Glomerular endothelial cell (primary cell): Measurements from ENCODE around the gene ALPK1. TPM values are rescaled to one million over a fixed set of nuclear protein-coding genes. Genes with fewer than 3 reads are reported as not detected.
"Not testable (repeated sequence)": the region's sequence is repeated elsewhere in the genome, so short reads cannot be mapped to it uniquely, and the experiment has no call there.

Experiments used
- DNase-seq: peaks from one replicate; pipeline ENCODE4 v3.0.0-alpha.2; 2011; ENCODE audit warnings: low read depth, low spot score; ENCODE audit errors: extremely low read depth
- total RNA-seq: library from RNA; depleted of rRNA; stranded (reverse); fragments of >200 nt; gene quantifications from 2 replicates; pipeline ENCODE4 v1.2.3, GENCODE V29; 2015

ALPK1 gene
- 4.5 and 9.9 TPM in 2 replicates for total RNA-seq

DNA sequence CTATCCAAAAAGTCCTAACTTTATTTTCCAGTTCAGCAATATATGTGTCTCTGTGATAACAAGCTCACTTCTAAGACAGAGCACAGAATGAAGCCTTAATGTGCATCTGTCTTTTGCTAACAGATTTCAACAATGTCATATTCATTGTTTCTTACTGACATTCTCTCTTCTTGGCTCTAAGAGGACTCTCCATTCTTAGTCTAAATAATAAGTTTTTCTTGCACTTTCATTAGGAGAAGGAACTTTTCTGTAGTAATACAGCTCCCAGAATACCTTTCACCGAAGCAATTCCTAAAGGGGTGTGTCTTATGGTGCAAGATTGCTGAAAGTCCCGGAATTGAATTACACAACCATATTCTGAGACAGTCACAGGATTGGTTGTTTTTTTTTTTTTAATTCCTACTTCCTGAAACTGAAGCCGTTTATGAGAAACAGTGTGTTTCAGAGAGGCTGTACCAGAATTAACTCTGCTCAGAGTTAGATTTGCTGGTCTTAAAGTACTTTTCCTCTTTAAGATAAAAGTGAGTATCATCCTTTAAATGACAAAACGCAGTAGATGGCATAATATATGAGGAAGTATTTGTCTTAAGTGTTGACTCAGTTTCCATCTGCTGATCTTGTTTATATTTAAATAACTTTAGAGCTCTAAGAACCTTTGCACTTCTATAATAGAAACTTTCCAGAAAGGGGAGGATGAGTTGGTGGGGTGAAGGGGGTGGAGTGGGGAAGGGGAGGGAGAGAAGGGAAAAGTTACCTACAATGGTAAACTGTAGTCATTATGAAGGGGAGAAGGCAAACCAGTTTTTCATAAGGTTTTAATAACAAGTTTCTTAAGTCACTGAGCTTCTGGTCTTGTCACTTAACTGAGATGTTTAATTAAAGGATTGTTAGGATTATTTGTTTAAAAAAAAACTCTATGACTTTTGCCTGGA, at the start of gene ALPK1:
ALPK1 (plus strand) TSS at position 421 of the 932 bp plus-strand sequence.
- DNase-seq: peak; percentile 75

DNA sequence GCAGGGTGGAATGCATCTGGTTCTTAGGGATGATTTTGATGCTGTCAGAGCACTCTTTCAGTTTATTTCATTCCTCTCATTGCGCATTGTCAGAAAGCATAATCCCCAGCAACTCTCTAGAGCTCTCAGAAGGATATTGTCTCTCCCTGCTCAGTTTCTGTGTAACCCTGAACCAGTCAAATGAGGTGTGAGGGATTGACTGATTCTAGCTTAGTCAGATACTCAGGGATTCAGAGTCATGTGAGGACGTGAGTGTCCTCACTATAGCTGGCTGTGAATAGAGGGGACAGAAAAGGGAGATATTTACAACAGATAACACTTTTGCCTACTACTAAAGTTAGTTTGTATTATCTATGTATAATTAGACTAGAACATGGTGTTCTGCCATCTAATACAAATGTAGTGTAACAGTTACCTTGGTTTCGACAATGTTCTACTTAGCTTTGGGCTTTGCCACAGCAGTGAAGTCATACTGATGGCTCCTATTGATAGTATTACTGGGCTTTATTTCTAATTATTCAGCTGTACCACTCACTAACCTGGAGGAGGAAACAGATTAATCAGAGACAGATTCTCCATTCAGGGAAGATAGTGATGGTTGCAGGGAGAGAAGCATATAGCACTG, 46.0 kb upstream of the ALPK1 start:
- no peak for DNase-seq

DNA sequence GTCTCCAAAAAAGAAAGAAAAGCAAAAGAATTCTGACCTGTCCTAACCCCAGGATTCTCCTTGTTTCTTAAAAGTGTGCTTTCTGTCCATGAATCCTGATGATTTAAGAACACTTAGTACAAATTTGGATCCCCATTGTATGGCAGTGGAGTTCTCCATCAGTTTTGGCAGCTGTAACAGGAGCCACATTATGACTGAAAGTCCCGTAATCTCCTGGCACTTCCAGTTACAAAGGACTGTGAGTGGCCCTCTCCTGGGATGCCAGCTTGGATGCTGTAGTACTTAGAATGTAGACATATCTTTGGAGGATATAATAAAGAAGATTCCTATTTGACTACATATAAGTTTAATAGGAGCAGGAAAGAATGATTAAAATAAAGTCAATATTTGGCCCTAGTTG, 44.9 kb upstream of the ALPK1 start:
- DNase-seq: no peak

DNA sequence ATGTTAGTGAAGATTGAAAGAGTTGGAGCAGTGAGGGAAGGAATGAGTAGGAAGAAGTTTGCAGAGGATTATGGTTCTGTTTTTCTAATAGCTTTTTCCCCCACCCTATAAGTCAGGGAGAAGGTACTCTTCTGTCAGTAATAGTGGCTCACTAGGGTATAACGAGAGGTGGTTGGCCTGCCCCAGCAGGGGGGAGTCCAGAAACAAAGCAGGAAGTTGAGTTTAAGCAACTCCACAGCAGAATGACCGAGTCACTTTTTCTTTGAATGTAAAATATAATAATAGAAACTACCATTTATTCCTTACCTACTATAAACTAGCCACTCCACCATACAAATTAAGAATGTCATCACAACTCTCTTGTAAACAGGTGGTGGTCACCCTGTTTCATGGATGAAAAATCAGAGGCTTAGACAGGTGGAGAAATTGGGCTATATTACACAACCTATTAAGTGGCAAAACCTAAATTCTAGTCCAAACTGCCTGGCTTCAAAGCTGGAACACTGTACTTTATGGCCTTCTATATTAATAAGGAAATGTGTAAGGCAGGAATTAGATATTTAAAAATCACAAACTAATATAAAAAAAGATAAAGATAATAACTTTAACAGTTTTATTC, 43.7 kb upstream of the ALPK1 start:
- DNase-seq: no peak

DNA sequence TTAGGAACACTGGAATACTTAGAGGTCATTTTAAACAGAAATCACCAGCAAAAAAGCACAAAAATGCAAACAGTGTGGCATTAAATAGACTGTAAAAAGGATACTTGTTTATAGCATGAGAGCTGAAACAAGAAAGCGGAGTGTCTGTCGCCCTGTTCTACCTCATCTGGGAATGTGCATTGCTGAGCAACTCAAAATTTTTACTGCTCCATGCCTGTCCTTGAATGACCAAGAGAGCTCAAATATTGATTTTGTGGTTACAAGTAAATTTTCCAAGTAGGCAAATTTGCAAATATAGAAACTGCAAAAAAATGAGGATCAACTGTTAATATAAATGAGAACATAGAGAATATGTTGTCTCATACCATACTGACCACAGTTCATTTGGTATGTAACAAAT, 40.1 kb upstream of the ALPK1 start:
- DNase-seq: no peak

DNA sequence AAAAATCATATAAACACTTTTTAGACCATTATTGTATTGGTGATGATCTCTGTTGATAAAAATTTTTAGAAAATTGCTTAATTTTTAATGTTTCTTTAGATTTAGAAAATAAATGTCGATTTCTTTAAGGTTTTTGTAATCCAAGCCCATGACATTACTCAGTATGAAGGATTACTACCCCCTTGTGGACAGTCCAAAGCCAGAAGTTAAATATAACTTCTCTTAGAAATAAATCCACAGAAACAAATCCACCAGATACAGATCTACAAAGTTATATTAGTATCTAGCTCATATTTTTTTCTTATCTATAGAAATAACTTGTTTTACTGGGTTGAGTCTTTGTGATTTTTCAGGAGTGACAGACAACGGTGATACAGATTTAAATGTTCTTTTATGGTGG, 30.3 kb upstream of the ALPK1 start:
- DNase-seq: no peak

DNA sequence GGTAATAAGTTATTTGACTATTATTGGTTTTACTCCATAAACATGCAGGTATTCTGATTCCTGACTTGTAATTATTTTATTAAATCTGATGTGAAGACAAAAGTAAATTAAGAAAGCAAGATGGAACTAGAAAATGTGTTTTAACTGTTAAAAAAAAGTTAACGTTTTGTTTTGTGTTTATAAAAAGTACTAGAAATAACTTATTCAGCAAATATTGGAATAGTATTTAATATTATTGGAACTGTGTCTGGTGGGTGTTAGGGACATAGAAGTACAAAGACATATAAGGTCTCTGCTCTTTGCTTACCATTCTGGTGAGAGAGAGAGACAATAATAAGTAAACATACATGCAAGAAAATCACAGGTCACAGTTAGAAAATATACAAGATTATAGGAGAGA, 27.1 kb upstream of the ALPK1 start:
- no peak for DNase-seq

DNA sequence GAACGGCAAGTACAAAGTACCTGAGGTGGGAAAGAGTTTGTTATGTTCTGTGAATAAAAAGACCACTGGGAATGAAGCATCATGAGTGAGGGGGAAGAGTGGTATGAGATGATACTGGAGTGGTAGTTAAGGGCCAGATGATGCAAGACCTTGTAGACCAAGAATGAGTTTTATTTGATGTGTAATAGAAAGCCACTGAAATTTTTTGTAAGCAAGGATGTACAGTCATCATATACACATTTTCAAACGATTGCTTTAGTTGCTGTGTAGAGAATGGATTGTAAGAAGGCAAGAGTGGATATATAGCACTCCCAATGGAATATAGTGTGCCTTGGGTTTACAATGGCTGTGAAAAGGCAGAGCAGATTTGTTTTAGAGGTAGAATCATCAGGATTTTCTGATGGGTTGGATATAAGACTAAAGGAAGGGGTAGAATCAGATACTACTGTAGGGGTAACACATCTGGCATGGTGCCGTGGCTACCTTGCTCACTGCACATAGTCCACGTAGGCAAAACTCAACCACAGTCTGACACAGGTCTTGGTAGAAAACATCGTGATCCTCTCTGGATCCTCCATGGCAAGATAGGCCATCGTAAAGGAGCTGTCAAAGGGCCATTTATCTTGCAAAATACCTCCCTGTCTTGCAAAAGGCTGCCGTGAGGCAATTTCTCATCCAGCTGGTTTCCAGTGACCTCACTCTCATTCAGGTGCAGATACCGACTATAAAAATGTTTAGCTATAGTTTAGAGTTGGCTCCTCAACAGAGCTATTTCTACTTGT, 26.3 kb upstream of the ALPK1 start:
- DNase-seq: no peak

DNA sequence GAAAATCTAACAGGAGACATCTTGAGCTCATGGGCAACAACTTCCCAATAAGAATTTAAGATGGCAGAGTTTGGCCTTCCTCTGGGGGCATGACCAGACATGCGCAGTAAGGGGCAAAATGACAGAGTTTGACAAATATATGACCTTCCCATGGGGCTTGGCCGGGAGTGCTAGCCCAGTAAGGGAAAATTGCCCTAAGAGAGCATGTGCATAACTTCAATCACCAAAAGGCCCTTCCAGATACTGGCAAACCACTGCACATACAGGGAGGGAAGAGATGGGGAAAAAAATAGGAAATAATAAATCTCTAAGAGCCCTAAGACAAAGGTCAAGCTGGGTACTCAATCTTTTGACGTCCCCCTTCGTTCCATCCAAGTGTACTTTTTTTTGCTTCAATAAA, 24.9 kb upstream of the ALPK1 start:
- no peak for DNase-seq

DNA sequence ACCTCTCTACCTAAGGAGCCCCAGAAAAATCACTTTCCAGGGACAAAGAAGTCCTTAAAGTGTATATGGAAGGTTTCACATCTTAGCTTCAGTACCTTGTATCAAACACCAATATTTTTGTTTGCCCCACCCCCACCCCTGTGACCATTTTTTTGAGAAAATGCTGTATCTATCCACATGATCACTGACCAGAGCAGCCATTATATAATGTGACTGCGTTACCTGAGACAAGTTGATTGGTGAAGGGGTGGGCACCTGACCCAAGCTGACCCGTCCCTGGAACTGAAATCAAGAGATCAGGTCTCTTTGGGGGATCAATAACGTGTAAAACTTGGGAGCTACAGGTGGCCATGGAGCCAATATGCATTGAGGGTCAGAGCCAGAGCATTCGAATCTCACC, 22.2 kb upstream of the ALPK1 start:
- DNase-seq: no peak

DNA sequence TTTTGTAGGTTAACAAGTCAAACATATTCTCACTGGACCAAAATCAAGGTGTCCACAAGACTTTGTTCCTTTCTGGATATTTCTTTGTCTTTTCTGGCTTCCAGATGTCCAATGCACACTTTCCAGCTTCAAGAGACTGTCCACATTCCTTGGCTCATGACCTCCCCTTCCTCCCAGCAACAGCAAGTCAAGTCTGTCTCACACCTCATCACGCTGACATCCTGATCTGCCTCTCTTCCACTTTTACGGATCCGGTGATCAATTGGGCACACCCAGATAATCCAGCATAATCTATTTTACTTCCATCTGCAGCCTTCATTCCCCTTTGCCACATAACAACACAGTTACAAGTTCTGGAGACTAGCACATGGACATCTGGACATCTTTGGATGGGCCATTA, 21.1 kb upstream of the ALPK1 start:
- DNase-seq: no peak

DNA sequence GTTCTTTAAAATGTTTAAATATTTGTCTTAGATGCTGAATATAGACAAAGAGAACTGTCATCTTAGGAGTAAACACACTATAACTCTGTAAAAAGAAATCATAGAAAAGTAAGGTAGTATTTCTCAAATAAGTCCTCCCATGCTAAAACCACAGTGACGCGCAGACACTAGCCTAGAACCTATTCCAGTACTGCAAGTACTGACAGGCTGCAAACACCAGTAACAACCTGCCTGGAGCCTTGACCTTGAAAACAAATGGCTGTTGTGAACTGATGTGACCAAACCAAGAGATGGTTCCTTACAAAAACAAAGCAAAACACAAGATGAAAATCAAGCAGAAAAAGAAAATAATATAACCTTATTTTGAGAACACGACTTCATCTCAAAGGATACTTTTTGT, 19.9 kb upstream of the ALPK1 start:
- DNase-seq: no peak

DNA sequence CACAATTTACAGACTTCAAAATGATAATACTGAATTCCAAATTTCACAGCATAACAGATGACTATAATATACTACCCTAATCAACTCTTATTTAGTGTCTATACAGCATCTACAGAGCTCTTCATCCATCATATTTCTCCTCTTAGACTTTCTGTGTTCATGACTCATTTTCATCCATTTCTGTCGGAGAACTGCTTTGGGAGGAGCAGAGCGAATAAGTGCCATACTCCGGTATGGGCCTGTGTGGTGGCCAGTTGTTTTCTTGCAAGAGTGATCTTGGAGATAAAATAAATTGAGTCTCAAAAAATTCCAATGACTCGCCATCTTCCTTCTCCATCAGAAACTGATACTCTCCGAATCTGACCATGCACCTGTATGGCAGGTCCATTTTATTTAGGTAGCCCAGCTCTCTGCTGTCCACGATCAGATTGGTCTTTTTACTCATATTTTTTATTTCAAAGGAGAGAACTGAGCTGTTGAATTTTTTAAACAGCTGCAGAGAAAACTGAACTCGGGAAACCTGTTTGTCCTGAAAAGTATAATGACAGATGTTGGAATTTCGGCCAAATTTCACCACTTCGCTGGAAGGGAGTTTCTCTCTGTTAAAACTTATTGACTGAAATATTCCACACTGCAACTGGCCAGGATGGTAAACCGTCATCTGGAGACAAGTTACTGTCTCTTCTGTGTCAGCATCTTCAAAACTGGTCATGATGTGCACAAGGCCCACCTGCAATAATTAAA, 19.3 kb upstream of the ALPK1 start:
- no peak for DNase-seq

DNA sequence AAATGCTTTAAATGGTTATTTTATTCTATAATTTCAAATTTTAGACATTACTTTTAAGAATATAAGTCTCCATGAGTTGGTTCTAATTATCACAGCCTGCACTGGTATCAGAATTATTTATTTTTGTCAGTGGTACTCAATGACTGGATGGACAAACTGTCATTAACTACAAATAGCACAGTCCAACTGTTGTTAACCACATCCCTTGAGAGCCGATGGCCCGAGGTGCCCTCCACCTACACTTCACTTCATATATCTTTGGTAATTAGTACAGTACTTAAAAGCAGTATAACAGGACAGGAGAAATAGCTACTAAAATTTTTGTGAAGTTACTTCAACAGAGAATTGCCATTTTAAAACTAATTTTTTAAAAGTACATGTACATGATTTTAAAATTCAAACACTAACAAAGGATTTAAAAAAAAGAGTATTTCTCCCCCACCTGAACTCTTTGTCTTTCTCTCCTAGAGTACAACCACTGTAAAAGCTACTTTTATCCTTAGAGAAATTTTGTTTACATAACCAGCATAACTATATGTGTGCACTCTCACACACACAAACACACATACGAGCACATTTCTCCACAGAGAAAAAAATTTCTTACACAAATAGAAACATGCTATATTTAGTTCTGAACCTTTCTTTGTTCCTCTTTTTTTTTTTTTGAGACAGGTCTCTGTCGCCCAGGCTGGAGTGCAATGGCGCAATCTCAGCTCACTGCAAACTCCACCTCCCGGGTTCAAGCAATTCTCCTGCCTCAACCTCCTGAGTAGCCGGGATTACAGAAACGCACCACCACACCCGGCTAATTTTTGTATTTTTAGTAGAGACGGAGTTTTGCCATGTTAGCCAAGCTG, 17.9 kb upstream of the ALPK1 start:
- no peak for DNase-seq

DNA sequence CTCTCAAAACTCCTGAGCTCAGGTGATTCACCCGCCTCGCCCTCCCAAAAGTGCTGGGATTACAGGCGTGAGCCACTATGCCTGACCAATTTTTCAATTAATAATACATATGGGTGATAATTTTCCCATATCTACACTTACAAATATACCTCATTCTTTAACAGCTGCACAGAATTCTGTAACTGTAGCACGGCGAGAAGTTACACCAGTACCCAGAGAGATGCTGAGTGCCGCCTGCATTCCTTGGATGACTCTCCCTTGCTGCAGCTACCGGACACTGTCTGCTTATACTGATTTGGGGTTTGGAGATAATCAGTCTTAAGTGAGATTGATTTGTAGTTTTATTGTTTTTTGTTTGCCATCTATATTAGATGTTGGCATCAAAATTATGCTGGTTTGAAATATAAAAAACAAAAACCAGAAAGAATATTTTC, 17.3 kb upstream of the ALPK1 start:
- DNase-seq: no peak

DNA sequence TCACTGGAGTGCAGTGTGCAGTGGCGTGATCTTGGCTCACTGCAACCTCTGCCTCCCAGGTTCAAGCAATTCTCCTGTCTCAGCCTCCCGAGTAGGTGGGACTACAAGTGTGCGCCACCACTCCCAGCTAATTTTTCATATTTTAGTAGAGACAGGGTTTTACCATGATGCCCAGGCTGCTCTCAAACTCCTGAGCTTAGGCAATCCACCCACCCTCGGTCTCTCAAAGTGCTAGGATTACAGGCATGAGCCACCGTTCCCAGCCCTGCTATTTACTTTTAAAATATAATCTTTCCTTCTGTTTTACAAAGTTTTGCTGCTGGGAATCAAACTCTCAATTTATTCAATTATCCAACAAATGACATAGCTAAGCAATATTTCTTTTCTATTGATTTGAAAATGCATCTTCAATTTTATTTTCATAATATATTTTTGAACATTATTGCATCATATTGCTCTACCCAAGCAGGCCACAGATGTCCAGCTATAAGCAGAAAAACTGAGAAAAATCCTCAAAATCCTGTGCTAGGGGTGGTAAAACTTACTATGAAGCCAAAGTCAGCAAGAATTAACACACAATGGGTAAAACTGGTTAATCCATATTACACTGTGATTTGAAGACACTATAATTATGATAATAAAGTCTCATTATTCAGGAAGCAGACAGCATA, 16.6 kb upstream of the ALPK1 start:
- no peak for DNase-seq

DNA sequence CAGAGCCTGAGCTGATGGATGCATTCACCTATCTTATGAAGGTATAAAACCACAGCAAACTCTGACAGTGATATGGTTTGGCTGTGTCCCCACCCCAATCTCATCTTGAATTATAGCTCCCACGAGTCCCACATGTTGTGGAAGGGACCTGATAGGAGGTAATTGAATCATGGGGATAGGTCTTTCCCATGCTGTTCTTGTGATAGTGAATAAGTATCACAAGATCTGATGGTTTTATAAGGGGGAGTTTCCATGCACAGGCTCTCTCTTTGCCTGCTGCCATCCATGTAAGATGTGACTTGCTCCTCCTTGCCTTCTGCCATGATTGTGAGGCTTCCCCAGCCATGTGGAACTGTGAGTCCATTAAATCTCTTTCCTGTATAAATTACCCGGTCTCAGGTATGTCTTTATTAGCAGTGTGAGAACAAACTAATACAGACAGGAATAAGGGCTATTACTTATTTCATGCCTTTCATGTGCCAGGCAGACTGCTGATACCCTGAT, 15.2 kb upstream of the ALPK1 start:
- DNase-seq: not testable (repeated sequence)

DNA sequence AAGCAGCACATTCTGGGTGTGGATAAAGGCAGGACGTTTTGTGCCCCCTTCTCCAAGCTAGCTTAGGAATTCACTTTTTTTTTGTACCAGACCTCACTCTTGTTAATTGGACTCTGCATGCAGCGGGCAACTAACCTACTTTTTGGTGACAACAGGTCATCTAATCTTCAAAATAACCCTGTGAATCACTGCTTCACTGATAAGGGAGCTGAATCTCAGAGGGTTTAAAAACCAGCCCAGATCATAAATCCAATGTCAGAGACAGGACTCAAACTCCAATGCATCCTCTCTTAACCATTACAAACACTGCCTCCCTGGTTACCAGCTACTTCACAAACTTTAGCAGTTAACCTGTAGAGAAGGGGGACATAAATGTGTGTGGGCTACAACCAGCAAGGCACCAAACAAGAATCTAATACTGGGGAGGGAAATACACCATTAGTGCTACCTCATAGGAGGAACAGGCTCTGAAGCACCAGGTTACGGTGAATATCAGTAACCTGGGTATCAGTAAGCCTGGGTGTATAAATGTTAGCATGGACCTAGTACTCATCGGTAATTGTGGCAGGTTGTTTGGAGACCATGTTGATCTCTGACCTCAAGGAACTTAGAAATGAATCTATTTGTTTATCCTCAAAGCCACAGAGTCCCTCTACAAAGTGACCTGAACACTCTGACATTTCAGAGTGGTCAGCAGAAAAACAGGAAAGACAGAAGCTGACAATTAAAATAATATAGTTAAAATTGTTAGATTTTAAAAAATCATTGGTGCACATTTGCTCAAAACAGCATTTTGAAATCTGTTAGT, 14.1 kb upstream of the ALPK1 start:
- DNase-seq: no peak
